ENCODE data around the gene ZNF496. TPM values are rescaled to one million over a fixed set of nuclear protein-coding genes. Genes with fewer than 3 reads are reported as not detected.

Gene ZNF496
- polyA plus RNA-seq, 3 donors: 1.6 to 7.7 (median 2.4) TPM

GRCh38 chr1:247343801-247344200, 12.1 kb upstream of the ZNF496 start:
- no peak overlapping the region for H3K4me3 ChIP-seq (replicated peaks in 1 of 3; ENCODE audit: low read depth in 2 of 3, low read length in 3 of 3)
- H3K4me3 Mint-ChIP-seq: no peak overlapping the region
- H3K27me3 Mint-ChIP-seq (ENCODE audit: low read depth in 3 of 3): peaks cover 6 to 10% (median 7%) of the 10 kb centered on the region in 3 donors
- intact Hi-C loops (cut with micrococcal nuclease): no loop called here
- H3K9me3 ChIP-seq (replicated peaks in 1 of 2; ENCODE audit: control insufficient read depth in 1 of 2, insufficient read depth in 1 of 2, low read length in 2 of 2): no peaks in the 10 kb centered on the region
- 100% methylated on average over 1 of the region's 1 CpG for WGBS (ENCODE audit: insufficient coverage)
- H3K79me2 ChIP-seq (ENCODE audit: insufficient read depth, low read length): no peaks in the 10 kb centered on the region
- H4K20me1 ChIP-seq (ENCODE audit: insufficient read depth, low read length): no peaks in the 10 kb centered on the region
- TF ChIP-seq CTCF (IDR thresholded peaks at IDR 0.05): no peak
- peaks cover 7 to 12% of the 10 kb centered on the region in 2 donors for H3K4me1 ChIP-seq (ENCODE audit: control insufficient read depth in 1 of 2, insufficient read depth in 2 of 2, low read length in 2 of 2)
- H3K36me3 ChIP-seq (replicated peaks in 1 of 2; ENCODE audit: control insufficient read depth in 1 of 2, insufficient read depth in 2 of 2, low read length in 2 of 2): no peaks in the 10 kb centered on the region
- H3K9me3 Mint-ChIP-seq: no peaks in the 10 kb centered on the region
- H2AFZ ChIP-seq (ENCODE audit: insufficient read depth, low read depth, low read length, poor library complexity, severe bottlenecking): no peak overlapping the region
- peaks cover 0 to 7% of the 10 kb centered on the region in 2 donors for H3K27me3 ChIP-seq (ENCODE audit: control insufficient read depth in 2 of 2, insufficient read depth in 2 of 2, low read length in 2 of 2)
- DNase-seq: no peak
- no peak overlapping the region for H3K9ac ChIP-seq (ENCODE audit: insufficient read depth, low read length, poor library complexity, severe bottlenecking)
- peaks cover 2 to 3% of the 10 kb centered on the region in 2 donors for H3K36me3 Mint-ChIP-seq
- H3K27ac ChIP-seq (ENCODE audit: low read depth in 1 of 2, low read length in 2 of 2): no peak overlapping the region
- H3K4me2 ChIP-seq (replicated peaks; ENCODE audit: extremely low read depth, low read length, poor library complexity, severe bottlenecking): no peak overlapping the region
- no peak overlapping the region for H3K27ac Mint-ChIP-seq
- H3K4me1 Mint-ChIP-seq: peaks cover 14% of the 10 kb centered on the region

GRCh38 chr1:247338723-247339275, 7.1 kb upstream of the ZNF496 start:
- Histone ChIP-seq H3K4me1 (ENCODE audit: control insufficient read depth in 1 of 2, insufficient read depth in 2 of 2, low read length in 2 of 2) (peaks cover 8 to 12% of the 10 kb centered on the region in 2 donors), H3K27ac (ENCODE audit: low read depth in 1 of 2, low read length in 2 of 2) (no peak overlapping the region), H3K36me3 (replicated peaks in 1 of 2; ENCODE audit: control insufficient read depth in 1 of 2, insufficient read depth in 2 of 2, low read length in 2 of 2) (no peaks in the 10 kb centered on the region), H2AFZ (ENCODE audit: insufficient read depth, low read depth, low read length, poor library complexity, severe bottlenecking) (no peak overlapping the region), H4K20me1 (ENCODE audit: insufficient read depth, low read length) (no peaks in the 10 kb centered on the region), H3K4me2 (replicated peaks; ENCODE audit: extremely low read depth, low read length, poor library complexity, severe bottlenecking) (no peak overlapping the region), H3K9ac (ENCODE audit: insufficient read depth, low read length, poor library complexity, severe bottlenecking) (no peak overlapping the region), H3K4me3 (replicated peaks in 1 of 3; ENCODE audit: low read depth in 2 of 3, low read length in 3 of 3) (no peak overlapping the region), H3K27me3 (ENCODE audit: control insufficient read depth in 2 of 2, insufficient read depth in 2 of 2, low read length in 2 of 2) (no peaks in the 10 kb centered on the region), H3K9me3 (replicated peaks in 1 of 2; ENCODE audit: control insufficient read depth in 1 of 2, insufficient read depth in 1 of 2, low read length in 2 of 2) (no peaks in the 10 kb centered on the region), H3K79me2 (ENCODE audit: insufficient read depth, low read length) (no peaks in the 10 kb centered on the region)
- intact Hi-C loops (cut with micrococcal nuclease): no loop called here
- peaks cover 27% of the 10 kb centered on the region for H3K4me1 Mint-ChIP-seq
- peaks cover 0 to 6% (median 0%) of the 10 kb centered on the region in 7 donors for H3K9me3 Mint-ChIP-seq
- WGBS (ENCODE audit: insufficient coverage): no CpG with 5 or more reads among the region's 3 CpGs
- H3K27me3 Mint-ChIP-seq (ENCODE audit: low read depth in 3 of 3): peaks cover 0 to 10% (median 6%) of the 10 kb centered on the region in 3 donors
- H3K27ac Mint-ChIP-seq: no peak overlapping the region
- H3K36me3 Mint-ChIP-seq: peaks cover 3 to 5% of the 10 kb centered on the region in 2 donors
- no peak for TF ChIP-seq CTCF (IDR thresholded peaks at IDR 0.05)
- no peak overlapping the region for H3K4me3 Mint-ChIP-seq
- no peak for DNase-seq

Measured in CD14-positive monocyte (primary cell).